ENCODE data around the gene PIGN.
"Not testable (repeated sequence)": the region's sequence is repeated elsewhere in the genome, so short reads cannot be mapped to it uniquely, and the experiment has no call there.

Gene PIGN

DNA sequence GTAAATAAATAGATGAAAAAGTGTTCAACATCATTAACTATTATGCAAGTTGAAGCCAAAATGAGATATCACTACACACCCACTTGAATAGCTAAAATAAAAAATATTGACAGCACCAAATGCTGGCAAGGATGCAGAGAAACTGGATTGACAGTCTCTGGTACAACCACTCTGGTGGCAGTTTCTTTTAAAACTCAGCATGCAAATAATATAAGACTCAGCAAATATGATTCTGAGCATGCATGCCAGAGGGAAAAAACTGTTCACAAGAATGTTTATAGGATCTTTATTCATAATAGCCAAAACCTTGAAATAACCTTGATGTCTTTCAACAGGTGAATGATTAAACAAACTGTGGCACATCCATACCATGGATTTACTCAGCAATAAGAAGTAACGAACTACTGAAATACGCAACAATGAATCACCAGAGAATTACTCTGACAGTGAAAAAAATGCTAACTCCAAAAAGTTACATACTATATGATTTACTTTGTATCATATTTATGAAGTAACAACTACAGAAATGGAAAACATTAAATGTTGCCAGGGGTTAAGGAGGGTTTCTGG is 131.8 kb downstream of the PIGN start:
- no peak for DNase-seq

DNA sequence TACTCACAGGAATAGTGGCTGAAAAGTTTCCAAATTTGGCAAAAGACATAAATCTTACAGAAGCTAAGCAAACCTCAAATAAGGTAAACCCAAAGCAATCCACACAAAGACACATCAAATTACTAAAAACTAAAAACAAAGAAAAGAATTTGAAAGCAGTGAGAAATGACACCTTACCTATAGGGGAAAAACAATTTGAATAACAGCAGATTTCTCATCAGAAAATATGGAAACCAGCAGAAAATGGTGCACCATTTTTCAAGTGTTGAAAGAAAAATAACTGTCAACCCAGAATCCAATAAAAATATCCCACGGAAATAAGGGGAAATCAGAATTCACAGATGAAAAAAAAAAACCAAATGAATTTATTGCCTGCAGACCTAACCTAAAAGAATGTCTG is 138.6 kb downstream of the PIGN start:
- DNase-seq = no peak

DNA sequence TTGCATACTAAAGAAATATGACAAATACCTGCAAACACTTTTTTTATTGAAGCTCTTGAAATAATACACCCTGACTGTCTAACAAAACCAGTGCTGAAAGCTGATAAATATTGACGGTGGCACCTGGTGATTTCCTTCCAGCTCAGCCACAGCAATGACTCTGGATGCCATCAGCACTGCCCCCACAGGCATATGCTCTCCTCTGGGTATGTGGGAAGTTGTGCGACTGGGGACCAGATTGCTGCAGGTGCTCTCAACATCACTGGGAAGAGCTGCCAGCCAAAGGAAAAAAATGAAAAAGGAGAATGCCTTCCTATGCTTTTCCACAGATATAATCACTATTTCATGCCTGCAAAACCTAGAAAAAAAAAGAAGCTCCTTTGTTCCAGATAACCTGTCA is 141.5 kb downstream of the PIGN start:
- no peak for DNase-seq

DNA sequence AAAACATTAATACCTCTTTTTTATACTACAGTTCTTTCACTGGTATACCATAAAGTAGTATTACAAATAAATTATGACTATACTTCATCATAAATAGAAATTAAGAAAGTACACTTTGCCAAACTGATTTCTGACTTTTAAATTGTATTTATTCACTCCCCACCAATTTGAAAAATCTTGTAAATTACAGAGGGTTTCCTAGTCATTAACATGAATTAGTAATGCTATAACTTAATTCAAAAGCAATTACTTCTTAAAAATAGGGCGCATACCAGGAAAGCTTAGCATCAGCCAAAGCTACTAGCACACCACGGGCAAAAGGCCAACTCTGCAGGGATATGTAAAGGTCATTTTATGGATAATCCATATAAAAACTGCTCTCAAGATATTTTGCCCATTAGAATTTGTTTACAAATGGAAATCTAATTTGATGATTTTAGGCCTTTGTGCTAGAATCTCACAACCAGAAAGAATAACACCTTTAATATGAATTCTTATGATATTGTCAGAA is 142.3 kb downstream of the PIGN start:
- no peak for DNase-seq

DNA sequence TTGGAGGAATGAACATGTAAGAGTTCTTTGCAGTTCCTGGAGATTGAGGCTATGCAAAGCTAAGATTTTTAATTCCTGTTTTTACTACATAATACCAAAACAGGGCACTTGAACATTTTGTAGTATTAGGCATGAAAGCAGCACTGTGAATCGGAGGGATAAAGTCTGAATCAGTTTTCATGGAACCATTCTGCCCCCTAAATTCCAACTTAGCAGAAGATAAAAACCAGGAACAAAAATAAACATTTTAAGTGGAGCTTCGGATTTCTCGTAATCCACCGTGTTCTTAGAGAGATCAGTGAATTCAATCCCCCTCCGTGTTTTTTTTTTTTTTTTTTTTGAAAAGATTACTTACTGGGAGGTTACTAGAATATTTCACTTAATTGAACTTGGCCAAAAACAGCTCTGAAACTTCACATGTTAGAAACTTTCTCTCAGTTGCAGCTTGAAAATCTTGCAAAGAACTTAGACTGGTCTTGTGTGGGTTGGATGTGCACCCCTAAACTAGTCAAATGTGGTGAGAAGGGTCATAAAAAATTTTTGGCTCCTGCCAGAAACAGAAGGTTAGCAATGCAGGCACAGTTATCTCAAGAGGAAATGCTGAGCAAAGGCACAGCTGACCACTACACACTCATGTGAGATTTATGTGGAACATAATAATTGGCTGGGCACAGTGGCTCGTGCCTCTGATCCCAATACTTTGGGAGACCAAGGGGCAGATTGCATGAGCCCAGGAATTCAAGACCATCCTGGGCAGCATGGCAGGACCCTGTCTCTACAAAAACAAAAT is 148.7 kb downstream of the PIGN start:
- DNase-seq = no peak

DNA sequence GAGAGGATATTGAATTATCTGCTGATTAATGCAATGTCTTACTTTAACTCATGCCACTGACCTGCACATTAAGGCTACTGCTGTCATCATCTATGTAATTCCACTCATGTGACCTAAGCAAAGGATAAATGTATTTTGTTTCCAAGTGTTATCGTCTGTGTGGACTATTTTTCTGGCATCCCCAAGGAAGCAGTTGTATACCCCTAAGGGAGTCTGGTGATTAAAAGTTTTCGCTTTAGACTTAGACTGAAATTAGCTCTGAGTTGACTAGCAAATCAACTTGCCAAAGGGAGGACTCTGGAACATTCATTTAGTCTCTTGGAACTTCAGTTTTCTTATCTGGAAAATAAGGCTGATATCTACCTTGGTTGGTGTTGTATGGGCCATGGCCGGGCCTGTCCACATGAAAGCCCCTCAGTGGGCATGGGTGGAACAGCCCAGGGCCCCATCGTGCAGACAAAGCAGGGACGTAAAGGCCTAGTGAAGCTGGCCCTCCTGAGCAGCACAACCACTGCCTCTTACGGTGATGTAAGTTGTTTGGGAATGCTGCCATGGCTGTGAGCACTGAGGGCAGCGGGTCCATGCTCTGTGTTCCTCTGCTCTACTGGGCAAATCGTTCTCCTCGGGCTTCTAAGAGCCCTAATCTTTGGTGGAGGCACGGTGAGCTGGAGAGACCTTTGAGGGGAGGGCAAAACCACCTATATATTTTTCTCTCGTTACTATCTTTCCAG is 149.7 kb downstream of the PIGN start:
- no peak for DNase-seq

DNA sequence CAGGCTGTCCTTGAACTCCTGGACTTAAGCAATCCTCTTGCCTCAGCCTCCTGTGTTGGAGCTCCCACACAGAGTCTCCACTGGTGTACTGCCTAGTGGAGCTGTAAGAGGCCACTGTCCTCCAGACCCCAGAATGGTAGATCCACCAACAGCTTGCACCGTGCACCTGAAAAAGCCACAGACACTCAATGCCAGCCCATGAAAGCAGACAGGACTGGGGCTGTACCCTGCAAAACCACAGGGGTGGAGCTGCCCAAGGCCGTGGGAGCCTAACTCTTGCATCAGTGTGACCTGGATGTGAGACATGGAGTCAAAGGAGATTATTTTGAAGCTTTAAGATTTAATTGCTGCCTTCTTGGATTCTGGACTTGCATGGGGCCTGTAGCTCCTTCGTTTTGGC is 152.6 kb downstream of the PIGN start:
- not testable (repeated sequence) for DNase-seq

DNA sequence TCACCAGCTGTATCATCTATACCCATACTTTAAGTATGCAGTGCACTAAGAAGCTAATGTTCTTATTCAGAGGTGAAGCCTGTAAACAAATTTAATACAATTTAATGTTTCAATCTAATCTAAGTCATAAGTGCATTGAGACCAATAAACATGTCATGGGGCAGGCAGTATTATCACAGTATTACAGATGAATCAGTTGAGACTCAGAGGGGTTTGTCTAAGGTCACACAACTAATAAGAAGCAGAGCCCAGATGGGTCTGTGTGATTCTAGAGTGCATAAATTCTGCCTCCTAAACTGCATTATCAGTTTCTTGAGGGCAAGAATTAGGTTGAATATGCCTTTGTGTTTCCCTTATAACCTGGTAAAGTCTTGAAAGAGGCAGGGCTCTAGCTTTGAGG is 153.1 kb downstream of the PIGN start:
- DNase-seq = no peak

DNA sequence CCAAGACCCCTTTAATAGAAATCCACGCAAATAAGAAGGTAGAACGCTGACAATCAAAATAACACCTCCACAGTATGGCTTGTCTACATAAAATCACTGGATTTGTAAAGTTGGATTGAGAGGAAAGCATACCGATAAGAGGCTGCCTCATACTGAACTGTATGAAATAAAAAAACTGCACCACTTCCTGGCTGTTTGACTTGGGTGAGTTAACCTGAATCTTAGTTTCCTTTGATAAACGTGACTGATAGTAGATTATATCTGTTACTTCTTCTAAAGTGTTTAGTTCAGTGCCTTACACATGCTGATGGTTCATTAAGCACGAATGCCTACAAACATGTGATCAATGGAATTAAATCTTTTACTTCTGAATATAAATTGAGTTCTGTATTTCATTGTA is 153.6 kb downstream of the PIGN start:
- DNase-seq = peak; percentile 10

DNA sequence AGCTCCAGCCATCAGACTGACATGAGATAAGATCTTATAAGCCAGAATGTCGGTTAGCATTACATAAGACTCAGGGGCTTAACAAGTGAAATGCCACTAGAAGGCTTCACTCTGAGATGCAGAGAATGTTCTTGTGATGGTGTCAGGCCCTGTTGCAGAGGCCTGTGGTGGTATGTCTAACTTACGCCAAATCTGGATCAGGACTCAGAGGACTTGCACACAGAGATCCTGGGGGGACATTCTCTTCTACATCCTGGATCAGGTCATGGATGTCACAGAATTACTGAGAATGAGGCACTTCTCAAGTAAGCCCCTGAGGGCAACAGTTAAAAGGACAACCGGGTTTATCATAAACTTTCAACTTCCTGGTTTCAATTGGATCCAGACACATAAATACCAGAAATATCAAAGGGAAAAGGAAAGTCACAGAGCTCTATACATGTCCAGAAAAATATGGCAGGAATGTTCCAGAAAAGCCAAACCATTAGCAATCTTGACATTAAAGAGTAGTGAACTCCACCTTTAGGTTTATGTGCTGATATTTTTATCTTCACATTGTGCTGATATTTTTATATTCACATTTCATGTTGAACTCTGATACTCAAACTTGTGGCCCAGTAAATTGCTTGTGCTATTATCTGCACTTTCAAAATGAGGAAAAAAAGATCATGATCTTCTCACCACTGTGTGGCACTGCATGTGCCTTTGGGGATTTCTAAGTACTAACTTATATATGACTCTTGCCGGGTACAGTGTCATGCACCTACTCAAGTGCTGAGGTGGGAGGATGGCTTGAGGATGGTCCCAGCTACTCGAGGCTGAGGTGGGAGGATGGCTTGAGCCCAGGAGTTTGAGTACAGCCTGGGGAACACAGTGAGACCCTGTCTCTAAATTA is 156.5 kb downstream of the PIGN start:
- DNase-seq = peak; percentile 47

DNA sequence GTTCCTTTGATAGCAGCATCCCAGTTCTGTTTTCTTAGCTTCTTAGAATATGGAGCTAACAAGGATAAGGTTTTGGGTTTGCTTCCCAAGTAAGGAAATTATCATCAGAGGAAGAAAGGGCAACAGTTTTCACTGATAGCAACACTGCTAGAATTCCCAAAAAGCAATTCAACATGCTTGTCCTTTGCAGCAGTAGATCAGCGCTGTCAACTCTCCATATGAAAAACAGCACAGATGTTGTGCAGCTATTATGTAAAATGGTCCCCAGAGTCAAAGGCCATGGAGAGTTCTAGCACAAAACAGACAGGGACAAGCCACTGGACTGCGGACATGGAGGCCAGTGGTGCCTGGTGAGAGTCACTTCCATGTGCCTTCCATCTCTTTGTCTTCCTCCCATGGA is 158.1 kb downstream of the PIGN start:
- no peak for DNase-seq

DNA sequence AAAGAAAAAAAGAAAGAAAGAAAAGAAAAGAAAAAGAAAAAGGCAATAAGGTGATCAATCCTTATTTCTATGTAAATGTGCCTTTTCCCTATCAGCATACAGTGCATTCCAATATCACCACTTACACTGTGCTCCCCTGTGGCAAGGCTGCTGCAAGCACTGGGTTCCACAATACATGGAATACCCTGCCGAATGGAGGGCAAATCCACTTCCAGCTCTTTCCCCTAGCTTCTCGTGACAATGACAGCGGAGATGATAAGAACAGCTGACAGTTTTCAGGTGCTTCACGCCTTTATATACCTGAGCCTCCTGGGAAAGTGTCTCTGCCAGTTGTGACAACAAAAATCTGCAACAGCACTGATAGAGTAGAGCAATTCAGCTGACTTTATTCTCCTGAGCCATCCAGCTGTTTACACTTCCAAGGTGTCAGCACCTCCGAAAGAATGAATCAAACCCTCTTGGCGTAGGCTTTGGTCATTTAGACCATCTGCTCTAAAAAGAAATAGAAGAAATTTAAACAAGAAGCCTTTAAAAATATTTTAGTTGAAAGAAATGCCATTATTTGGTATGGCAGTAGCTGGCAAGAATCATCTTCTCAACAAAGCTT is 158.8 kb downstream of the PIGN start:
- DNase-seq = no peak

DNA sequence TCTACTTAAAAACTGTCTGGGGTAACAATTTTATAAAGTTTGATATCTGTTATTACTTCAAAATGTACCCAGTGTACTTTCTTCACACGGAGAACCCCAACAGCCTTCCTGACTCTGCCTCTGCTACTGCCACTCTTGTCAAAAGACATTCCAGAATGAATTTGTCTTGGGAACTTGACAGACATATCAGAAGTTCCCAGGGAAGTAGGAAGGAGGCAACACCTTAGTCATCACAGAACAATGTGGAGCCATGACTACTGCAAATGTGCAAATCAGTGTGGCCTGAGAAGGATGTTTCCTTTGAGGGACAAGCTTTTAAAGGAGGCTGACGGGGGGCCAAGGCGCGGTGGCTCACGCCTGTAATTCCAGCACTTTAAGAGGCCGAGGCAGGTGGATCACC is 160.3 kb downstream of the PIGN start:
- DNase-seq = no peak

DNA sequence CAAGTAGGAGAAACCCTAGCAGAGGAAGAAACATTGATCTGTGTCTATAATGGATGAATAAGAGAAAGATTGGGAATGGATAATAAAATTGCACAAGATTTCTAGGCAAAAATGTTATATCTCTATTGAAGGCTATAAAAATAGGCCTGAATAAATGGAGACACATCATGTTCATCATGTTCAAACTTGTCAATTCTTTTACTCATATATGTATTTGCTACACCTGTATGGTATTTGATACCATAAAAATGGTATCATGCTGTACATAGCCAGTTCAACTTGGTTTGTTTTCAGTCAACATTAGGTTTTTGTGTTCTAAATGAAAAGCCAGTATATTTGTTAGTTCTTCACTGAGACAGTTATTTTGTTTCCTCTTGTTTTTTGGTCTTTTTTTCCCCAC is 161.9 kb downstream of the PIGN start:
- DNase-seq = no peak

DNA sequence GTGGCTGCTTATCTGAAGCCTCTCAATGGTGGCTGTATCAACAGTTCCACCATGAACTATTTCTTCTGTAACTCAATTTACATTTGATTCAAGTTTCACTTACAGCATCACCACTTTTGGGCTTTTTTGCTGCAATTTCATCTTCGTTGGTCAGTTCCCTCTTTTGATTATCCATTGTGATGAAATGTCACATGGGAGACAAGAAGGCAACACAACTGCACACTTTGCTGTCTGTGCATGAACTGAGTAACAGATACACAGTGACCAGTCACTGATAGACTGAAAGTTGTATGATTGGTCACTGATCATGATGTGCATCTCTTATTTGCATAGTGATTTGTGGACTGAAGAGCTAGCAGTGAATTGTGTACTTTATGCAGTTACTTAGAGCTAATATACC is 163.3 kb downstream of the PIGN start:
- no peak for DNase-seq

DNA sequence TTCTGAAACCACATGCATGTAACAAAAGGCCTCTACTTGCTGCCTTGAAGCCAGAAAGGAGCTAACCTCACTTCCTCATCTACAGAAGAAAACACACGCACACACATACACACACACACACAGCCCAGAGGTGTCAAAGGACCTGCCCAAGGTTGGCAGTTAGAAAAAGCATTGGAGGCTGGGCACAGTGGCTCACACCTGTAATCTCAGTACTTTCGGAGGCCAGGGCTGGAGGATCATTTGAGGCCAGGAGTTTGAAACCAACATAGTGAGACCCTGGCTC is 168.2 kb downstream of the PIGN start:
- no peak for DNase-seq

DNA sequence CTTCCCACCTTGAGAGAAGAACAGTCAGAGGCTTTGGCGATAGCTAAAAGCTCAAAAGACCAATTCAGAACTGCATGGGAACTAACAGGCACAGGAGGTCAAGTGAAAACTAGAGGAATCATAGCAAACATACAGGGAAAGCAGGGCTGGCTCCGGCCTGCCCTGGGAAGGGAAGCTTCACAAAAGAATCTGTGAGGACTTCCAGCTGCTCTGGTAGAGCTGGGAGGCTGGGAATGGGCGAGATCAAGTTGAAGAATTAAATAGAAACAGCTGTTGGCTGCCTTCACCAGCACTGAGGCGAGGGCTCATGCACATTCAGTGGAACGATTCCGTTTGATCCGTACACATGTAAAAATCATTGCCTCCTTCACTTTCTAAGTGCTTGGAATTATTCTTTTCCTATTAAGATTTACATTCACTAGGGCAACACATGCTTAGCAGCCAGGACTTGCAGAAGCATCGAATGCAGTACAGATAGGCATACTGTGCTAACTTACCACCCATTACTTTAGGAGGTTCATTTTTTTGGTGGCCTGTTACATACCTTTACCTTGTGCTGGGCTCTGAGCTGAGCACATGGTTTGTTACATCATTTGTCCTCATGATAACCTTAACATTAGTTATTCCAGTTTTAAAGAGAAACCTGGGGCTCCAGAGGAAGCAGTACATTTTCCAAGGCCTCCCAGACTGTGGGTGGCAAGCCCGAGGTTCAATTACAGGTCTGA is 168.7 kb downstream of the PIGN start:
- no peak for DNase-seq

DNA sequence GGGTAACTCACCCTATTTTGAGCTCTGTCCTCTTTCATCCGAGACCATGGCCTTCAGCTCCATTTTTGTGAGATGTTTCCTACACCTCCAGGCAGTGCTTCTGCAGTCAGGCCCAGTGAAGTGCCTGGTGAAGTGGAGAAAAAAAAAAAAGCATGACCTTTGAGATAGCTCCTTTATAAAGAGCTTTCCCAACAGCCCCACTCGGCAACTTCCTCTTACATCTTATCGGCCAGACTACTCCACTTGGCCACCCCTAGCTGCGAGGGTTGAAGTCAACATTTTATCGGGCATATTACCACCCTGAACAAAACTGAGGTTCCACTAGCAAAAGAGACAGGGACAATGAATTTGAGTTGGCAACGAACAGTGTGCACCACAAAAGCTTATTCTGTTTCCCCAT is 169.2 kb downstream of the PIGN start:
- DNase-seq = no peak

DNA sequence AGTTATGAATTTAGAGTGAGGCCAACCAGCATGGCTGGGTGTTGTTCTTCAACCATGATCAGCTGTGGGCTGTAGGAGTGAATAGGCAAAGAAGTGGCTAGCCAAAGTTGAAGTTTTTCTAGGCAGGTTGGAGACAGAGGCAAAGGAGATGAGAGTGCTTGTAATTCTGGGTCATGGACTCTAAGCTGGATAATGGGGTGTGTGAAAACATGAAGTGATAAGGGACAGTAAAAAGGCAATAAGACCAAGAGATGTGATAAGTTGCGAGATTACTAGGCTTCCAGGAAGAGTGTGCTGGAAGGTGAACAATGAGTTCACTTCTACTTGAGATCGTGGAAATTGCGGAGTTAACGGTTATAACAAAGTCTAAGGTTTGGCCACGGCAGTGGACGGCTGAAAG is 175.4 kb downstream of the PIGN start:
- no peak for DNase-seq

DNA sequence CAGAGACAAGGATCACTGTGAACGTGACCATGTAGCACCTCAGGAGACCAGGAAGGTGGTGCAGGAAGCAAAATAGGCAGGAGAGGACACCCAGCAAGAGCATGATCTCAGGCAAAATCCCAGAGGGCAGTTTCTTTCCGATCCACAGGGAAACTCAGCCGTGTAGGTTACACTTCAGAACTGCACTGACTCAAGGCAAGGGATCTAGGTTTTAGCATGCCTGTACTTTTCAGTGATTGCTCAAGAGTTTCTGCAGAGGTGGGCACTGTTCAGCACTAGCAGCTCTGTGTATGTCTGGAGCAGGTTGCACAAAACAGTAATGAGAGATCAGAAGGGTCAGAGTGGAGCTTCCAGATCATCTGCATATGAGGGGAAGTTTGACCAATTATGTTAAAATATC is 177.3 kb downstream of the PIGN start:
- no peak for DNase-seq

DNA sequence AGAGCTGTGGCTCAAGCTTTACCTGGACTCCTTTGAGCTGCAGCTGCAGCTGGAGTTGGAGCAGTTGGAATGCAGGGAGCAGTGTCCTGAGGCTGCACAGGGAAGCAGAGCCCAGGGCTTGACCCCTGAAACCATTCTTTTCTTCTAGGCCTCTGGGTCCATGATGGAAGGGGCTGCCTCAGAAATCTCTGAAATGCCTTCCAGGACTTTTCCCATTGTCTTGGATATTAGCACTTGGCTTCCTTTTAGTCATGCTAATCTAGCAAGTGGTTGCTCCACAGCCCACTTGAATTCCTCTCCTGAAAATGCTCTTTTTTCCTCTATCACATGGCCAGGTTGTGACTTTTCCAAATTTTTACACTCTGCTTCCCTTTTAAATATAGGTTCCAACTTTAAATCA is 185.5 kb downstream of the PIGN start:
- DNase-seq = no peak

DNA sequence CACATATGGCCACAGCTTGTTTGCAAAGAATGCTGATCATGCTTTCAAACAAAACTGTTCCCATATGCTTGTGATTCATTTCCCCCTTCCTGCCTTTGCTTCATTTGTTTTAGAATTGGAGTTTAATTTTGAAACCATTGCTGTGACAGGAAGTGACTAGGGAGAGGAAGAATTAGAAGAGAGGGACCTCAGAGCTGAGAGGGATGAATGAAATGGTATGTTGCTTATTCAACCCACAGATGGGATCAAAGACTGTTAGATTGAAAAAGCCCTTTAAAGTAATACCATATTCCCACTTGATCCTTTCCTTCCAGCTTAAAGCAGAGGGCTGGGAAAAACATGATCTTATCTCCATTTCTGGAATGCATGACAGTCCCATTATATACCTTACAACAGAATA is 187.9 kb downstream of the PIGN start:
- DNase-seq = no peak

Data from hematopoietic multipotent progenitor cell treated with erythropoietin and hydrocortisone succinate and interleukin-3 and kit ligand, for 6 days (in vitro differentiated cells).